Measurements from ENCODE around the gene OOSP4B.
"Not testable (repeated sequence)": the region's sequence is repeated elsewhere in the genome, so short reads cannot be mapped to it uniquely, and the experiment has no call there.

Gene OOSP4B

DNA sequence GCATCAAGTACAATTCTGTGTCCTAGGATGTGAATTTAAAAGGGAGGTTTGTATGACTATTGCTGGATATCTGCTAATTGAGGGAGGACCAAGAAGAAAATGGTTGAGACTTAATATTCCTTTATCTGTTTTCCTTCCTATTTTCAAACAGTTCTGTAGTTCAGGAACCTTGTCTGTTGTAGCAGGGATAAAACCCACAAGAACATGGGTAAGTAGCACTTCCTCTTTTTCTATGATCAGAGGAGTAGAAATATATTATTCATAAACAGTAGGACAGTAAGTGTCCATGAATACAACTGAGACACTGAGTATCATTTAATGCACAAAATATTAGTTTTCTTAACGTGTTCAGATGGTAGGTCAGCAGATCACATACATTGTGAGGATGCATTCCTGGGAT lies 47.1 kb downstream of the OOSP4B start:
- no peak for DNase-seq

DNA sequence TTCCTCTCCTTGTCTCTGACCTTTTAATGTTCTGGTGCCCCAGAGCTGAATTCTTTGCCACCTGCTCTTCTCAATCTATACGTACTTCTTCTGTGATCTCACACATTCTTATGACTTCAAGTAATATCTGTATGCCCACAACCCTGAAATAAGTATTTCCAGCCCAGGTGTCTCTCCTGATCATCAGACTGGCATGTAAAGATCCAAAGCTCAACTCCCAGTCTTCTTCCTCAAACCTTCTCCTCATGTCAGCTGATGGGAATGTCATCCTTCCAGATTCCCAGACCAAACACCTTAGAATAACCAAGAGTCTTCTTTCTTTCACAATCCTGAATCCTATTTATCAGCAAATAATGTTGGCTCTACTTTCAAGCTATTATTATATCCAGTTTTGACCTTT lies 48.8 kb downstream of the OOSP4B start:
- no peak for DNase-seq

DNA sequence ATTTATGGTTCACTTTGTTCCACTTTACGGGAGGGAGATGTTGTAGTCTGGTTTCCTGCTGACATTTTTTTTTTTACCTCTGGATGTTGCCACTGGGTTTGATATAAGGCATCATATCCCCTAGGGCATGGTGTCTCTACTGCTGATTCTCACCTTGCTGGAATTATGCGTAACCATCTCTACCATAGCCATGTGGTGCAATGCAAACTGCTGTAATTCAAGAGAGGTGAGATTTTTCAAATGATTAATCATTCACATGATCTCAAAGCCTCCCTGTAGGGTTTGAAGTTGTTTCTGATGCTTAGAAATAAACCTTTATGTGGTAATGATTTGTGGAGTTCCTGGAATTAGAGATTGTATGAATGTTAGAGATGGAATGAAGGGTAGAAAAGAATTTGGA lies 52.5 kb downstream of the OOSP4B start:
- no peak for DNase-seq

DNA sequence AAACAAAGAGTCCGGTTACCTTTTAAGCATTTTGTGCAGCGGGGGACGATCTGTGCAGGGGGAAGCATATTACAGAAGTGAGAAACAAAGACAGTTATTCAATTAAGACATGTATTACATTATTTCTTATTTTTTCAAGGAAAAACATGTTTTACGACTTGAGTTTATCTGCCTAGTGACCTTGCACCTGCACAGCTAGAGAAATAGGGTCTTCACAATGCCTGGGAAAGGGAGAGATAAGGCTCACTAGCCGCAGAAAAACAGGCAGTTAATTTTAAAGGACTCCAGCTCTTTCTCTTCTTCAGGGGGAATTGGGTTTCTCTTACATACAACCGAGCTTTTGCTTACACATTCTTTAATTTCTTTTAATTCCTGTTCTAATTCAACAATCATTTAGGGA lies 54.7 kb downstream of the OOSP4B start:
- DNase-seq: not testable (repeated sequence)

DNA sequence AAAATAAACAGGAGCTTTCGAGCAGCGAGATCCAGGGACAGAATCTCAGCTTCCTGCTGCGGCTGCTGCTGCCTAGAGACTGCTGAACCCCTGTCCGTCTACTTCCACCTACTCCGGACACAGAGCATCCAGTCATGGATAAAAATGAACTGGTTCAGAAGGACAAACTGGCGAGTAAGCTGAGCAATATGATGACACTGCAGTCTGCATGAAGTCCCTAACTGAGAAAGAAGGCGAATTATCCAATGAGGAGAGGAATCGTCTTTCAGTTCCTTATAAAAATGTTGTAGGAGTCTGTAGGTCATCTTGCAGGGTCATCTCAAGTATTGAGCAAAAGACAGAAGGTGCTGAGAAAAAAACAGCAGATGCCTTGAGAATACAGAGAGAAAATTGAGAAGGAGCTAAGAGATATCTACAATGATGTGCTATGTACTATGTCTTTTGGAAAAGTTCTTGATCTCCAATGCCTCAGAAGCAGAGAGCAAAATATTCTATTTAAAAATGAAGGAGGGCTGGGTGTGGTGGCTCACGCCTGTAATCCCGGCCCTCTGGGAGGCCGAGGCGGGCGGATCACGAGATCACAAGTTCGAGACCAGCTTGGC lies 60.3 kb downstream of the OOSP4B start:
- no peak for DNase-seq

DNA sequence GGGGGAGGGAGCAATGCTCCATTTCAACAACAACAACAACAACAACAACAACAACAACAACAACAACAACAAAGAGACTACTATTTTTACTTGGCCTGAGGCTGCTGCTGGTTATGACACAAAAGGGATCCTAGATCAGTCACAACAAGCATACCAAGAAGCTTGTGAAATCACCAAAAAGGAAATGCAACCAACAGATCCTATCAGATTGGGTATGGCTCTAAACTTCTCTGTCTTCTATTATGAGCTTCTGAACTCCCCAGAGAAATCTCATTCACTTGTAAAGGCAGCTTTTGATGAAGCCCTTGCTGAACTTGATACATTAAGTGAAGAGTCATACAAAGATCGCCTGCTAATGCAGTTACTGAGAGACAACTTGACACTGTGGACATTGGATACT lies 61.0 kb downstream of the OOSP4B start:
- no peak for DNase-seq

DNA sequence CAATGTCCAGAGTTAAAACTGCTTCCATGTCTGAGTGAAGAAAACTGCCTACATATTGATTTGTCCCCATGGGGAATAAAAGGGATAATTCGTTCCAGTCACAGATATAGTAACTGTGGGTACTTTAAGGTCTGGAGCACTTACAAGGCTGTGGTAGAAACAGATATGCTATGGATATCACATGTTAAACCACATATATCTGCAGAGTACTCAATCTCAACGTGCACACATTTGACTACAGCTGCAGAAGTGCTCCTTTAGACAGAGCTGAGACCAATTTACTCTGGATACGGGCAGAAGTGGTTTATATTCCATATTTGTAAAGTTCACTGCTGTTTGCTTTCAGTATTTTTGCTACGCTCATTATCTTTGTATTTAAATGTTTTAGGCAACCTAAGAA lies 61.8 kb downstream of the OOSP4B start:
- DNase-seq: no peak

DNA sequence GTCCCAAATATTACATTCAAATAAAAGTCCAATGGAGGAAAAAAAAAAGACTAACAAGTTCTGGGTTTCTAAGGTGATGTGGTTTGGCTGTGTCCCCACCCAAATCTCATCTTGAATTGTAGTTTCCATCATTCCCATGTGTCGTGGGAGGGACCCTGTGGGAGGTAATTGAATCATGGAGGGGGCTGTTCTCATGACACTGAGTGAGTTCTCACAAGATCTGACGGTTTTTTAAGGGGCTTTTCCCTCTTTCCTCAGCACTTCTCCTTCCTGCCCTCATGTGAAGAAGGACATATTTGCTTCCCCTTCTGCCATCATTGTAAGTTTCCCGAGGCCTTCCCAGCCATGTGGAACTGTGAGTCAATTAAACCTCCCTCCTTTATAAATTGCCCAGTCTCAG lies 63.6 kb downstream of the OOSP4B start:
- no peak for DNase-seq

Data from effector CD4-positive, alpha-beta T cell (primary cell).